PC-3 (cell line): ENCODE measurements around the gene SLC9B2. TPM values are rescaled to one million over a fixed set of nuclear protein-coding genes. Genes with fewer than 3 reads are reported as not detected.

Experiments
- ATAC-seq: fragments of 200-7000 bp; cut with Tn5 transposase; 2 replicates; pipeline ENCODE4 v1.9.1; 2020; ENCODE audit warnings: mild to moderate bottlenecking, moderate library complexity
- BruUV-seq: library from RNA; stranded (reverse); fragments of 400-500 nt; replicated peaks from 2 replicates; lab custom pipeline; 2021; lab: Mats Ljungman, UMichigan
- CTCF ChIA-PET: fragments of 300-600 bp; sonication (Branson Sonifier 250); formaldehyde crosslinking; loops from one replicate; lab custom pipeline; 2022; ENCODE audit warnings: antibody characterized with exemption; lab: Charles Lee
- POLR2A ChIA-PET: fragments of 300-600 bp; sonication (Branson Sonifier 250); formaldehyde crosslinking; loops from one replicate; lab custom pipeline; 2022; ENCODE audit warnings: antibody characterized with exemption; ENCODE audit not compliant: unreplicated experiment; lab: Charles Lee
- DNase-seq: peaks from one replicate; pipeline ENCODE4 v3.0.0-alpha.2; 2015
- H2AFZ ChIP-seq: fragments of 300-600 bp; sonication (generic); 2 replicates; pipeline ENCODE4 v1.6.0; 2016; ENCODE audit warnings: antibody characterized with exemption, low read length
- H3F3A ChIP-seq: fragments of 300-600 bp; sonication (generic); one replicate; pipeline ENCODE4 v1.6.0; 2017; ENCODE audit warnings: antibody characterized with exemption, low read length, control low read depth, mild to moderate bottlenecking; ENCODE audit not compliant: unreplicated experiment
- H3K27ac ChIP-seq: fragments of 300-600 bp; sonication (generic); 2 replicates; pipeline ENCODE4 v1.5.1; 2016; ENCODE audit warnings: mild to moderate bottlenecking, low read length
- H3K27me3 ChIP-seq: fragments of 300-600 bp; sonication (generic); 2 replicates; pipeline ENCODE4 v1.6.1; 2016; ENCODE audit warnings: low read length, mixed read lengths
- H3K36me3 ChIP-seq: fragments of 300-600 bp; sonication (generic); 2 replicates; pipeline ENCODE4 v1.6.1; 2016; ENCODE audit warnings: low read depth, mixed run types, low read length, mixed read lengths
- H3K4me1 ChIP-seq: fragments of 300-600 bp; sonication (generic); 2 replicates; pipeline ENCODE4 v1.5.1; 2016; ENCODE audit warnings: low read length; ENCODE audit not compliant: insufficient read depth
- H3K4me2 ChIP-seq: fragments of 300-600 bp; sonication (generic); 2 replicates; pipeline ENCODE4 v1.6.0; 2016; ENCODE audit warnings: low read length
- H3K4me3 ChIP-seq: fragments of 300-600 bp; sonication (generic); 2 replicates; pipeline ENCODE4 v1.5.1; 2016; ENCODE audit warnings: mild to moderate bottlenecking, low read length, mixed read lengths
- H3K79me2 ChIP-seq: fragments of 300-600 bp; sonication (generic); 2 replicates; pipeline ENCODE4 v1.6.1; 2017; ENCODE audit warnings: low read length, mixed read lengths
- H3K9ac ChIP-seq: fragments of 300-600 bp; sonication (generic); 2 replicates; pipeline ENCODE4 v1.6.0; 2016; ENCODE audit warnings: mild to moderate bottlenecking, low read length
- H3K9me2 ChIP-seq: fragments of 300-600 bp; sonication (generic); replicated peaks from 2 replicates; pipeline ENCODE4 v1.6.1; 2016; ENCODE audit warnings: mixed run types, low read length, mixed read lengths
- H3K9me3 ChIP-seq: fragments of 300-600 bp; sonication (generic); 2 replicates; pipeline ENCODE4 v1.6.1; 2016; ENCODE audit warnings: low read length, mixed read lengths
- H4K20me1 ChIP-seq: fragments of 300-600 bp; sonication (generic); 2 replicates; pipeline ENCODE4 v1.6.1; 2016; ENCODE audit warnings: low read length, mixed read lengths
- EZH2 ChIP-seq: fragments of 300-600 bp; sonication (generic); IDR thresholded peaks from one replicate; pipeline ENCODE4 v1.6.1; 2017; ENCODE audit warnings: antibody characterized with exemption, mild to moderate bottlenecking, low read length; ENCODE audit not compliant: unreplicated experiment
- EZH2phosphoT487 ChIP-seq: fragments of 300-600 bp; sonication (generic); IDR thresholded peaks from 2 replicates; pipeline ENCODE4 v1.6.1; 2018; ENCODE audit warnings: mild to moderate bottlenecking, antibody characterized with exemption, low read length, borderline replicate concordance
- intact Hi-C: fragments of 100-400 bp; cut with micrococcal nuclease; formaldehyde crosslinking; loops from 2 replicates; pipeline ENCODE4 v1.9.0; 2023
- total RNA-seq: library from RNA; depleted of rRNA; stranded (reverse); fragments of >200 nt; gene quantifications from 2 replicates; pipeline ENCODE4 v1.2.3, GENCODE V29; 2014
- TF ChIP-seq, protein P1 (sequence below): fragments of 300-600 bp; sonication (generic); conservative IDR thresholded peaks from 2 replicates; pipeline ENCODE4 v1.5.1; 2017; ENCODE audit warnings: antibody characterized with exemption, low read depth, mild to moderate bottlenecking, low read length

The SLC9B2 gene
- total RNA-seq, 1 experiment from 2014 or later: 13.6 TPM

- H3K9me3 ChIP-seq: no peaks in the 10 kb centered on the region
- H3K9ac ChIP-seq: no peak overlapping the region
- H3K79me2 ChIP-seq: no peaks in the 10 kb centered on the region
- H3K4me2 ChIP-seq: no peak overlapping the region
- intact Hi-C loops: no loop called here
- H3K27ac ChIP-seq: no peak overlapping the region
- no peaks in the 10 kb centered on the region for H4K20me1 ChIP-seq
- H3F3A ChIP-seq: no peaks in the 10 kb centered on the region
- H3K9me2 ChIP-seq: no peaks in the 10 kb centered on the region
- TF ChIP-seq EZH2 (no peak), EZH2phosphoT487 (no peak)
- TF ChIP-seq, protein P1, sequence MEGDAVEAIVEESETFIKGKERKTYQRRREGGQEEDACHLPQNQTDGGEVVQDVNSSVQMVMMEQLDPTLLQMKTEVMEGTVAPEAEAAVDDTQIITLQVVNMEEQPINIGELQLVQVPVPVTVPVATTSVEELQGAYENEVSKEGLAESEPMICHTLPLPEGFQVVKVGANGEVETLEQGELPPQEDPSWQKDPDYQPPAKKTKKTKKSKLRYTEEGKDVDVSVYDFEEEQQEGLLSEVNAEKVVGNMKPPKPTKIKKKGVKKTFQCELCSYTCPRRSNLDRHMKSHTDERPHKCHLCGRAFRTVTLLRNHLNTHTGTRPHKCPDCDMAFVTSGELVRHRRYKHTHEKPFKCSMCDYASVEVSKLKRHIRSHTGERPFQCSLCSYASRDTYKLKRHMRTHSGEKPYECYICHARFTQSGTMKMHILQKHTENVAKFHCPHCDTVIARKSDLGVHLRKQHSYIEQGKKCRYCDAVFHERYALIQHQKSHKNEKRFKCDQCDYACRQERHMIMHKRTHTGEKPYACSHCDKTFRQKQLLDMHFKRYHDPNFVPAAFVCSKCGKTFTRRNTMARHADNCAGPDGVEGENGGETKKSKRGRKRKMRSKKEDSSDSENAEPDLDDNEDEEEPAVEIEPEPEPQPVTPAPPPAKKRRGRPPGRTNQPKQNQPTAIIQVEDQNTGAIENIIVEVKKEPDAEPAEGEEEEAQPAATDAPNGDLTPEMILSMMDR: no peak
- POLR2A ChIA-PET: no interaction called here
- H2AFZ ChIP-seq: no peak overlapping the region
- ATAC-seq (no peak), DNase-seq (no peak)
- H3K4me1 ChIP-seq: no peaks in the 10 kb centered on the region
- no peaks in the 10 kb centered on the region for H3K36me3 ChIP-seq
- H3K4me3 ChIP-seq: no peak overlapping the region
- BruUV-seq: no TSS peak
- CTCF ChIA-PET: no interaction called here
- no peaks in the 10 kb centered on the region for H3K27me3 ChIP-seq
These were observed 16.0 kb downstream of the SLC9B2 start for GRCh38 chr4:103060453-103061148.

DNA sequence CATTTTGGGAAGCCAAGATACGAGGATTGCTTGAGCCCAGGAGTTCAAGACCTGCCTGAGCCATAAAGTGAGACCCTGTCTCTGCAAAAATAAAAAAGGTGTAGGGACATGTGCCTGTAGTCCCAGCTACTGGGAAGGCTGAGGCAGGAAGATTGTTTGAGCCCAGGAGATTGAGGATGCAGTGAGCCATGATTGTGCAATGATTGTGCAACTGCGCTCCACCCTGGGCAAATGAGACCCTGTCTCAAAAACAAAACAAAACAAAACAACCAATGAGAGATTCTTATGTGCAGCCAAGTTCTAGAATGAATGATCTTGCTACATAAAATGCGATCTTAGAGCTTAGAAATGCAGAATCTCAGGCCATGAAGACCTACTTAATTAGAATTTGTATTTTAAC, 22.5 kb downstream of the SLC9B2 start:
- intact Hi-C loops: no loop called here
- H3K9ac ChIP-seq: no peak overlapping the region
- CTCF ChIA-PET: no interaction called here
- no peak for TF ChIP-seq EZH2phosphoT487
- ATAC-seq (no peak), DNase-seq (no peak)
- no peaks in the 10 kb centered on the region for H3F3A ChIP-seq
- H3K9me2 ChIP-seq: no peaks in the 10 kb centered on the region
- no peak overlapping the region for H3K27ac ChIP-seq
- H3K4me3 ChIP-seq: no peak overlapping the region
- no TSS peak for BruUV-seq
- no peaks in the 10 kb centered on the region for H3K79me2 ChIP-seq
- no peaks in the 10 kb centered on the region for H3K27me3 ChIP-seq
- no peaks in the 10 kb centered on the region for H3K36me3 ChIP-seq
- POLR2A ChIA-PET: no interaction called here
- H3K4me1 ChIP-seq: no peaks in the 10 kb centered on the region
- no peak overlapping the region for H2AFZ ChIP-seq
- no peak overlapping the region for H3K4me2 ChIP-seq
- no peaks in the 10 kb centered on the region for H3K9me3 ChIP-seq
- H4K20me1 ChIP-seq: no peaks in the 10 kb centered on the region

DNA sequence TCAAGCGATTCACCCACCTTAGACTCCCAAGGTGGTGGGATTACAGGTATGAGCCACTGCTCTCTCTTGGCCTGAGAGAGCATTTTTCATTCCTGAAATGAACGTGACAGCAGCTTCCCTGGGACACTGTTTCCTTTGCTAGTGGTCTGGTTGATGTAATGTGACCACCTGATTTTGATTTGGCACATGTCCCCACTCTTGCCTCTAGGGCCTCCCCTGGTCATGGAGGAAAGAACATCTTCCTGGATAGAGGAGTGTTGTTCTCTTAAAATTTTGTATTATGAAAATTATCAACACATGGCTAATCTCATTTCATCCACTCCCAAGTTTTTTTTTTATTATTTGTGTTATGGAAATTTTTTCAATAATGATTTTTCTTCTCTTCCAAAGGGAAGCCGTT, 23.8 kb downstream of the SLC9B2 start:
- H3K9me2 ChIP-seq: no peaks in the 10 kb centered on the region
- CTCF ChIA-PET: no interaction called here
- H3K4me2 ChIP-seq: no peak overlapping the region
- H3K27ac ChIP-seq: no peak overlapping the region
- no peak for DNase-seq
- H3K36me3 ChIP-seq: no peaks in the 10 kb centered on the region
- no TSS peak for BruUV-seq
- no peaks in the 10 kb centered on the region for H3K79me2 ChIP-seq
- H3K9me3 ChIP-seq: no peaks in the 10 kb centered on the region
- no peaks in the 10 kb centered on the region for H3K27me3 ChIP-seq
- no peak overlapping the region for H3K4me3 ChIP-seq
- H3F3A ChIP-seq: no peaks in the 10 kb centered on the region
- intact Hi-C loops: no loop called here
- H4K20me1 ChIP-seq: no peaks in the 10 kb centered on the region
- ATAC-seq: no peak
- no peak overlapping the region for H2AFZ ChIP-seq
- no peaks in the 10 kb centered on the region for H3K4me1 ChIP-seq
- H3K9ac ChIP-seq: no peak overlapping the region
- TF ChIP-seq EZH2phosphoT487 (no peak), EZH2 (no peak)
- TF ChIP-seq, protein P1: no peak
- POLR2A ChIA-PET: no interaction called here
